GM06990 (cell line): ENCODE measurements around the gene FITM2.
A peak's percentile ranks its signal among the peaks of the same experiment; 100 is the strongest.

Experiments
- DNase-seq: peaks from one replicate; pipeline ENCODE4 v3.0.0-alpha.2; 2011; ENCODE audit not compliant: insufficient read length; ENCODE audit errors: extremely low read depth
- H3K27me3 ChIP-seq: replicated peaks from 2 replicates; pipeline ENCODE4 v1.6.0; 2011; ENCODE audit warnings: low read length; ENCODE audit not compliant: control insufficient read depth, insufficient read depth
- H3K36me3 ChIP-seq: 2 replicates; pipeline ENCODE4 v1.5.1; 2011; ENCODE audit warnings: low read length; ENCODE audit not compliant: control insufficient read depth, insufficient read depth
- H3K4me3 ChIP-seq: replicated peaks from 2 replicates; pipeline ENCODE4 v1.5.1; 2011; ENCODE audit warnings: low read depth, mild to moderate bottlenecking, control low read depth, low read length
- CTCF ChIP-seq: IDR thresholded peaks from 2 replicates; pipeline ENCODE4 v1.5.1; 2011; ENCODE audit warnings: low read length, control low read depth, mild to moderate bottlenecking, inconsistent platforms; ENCODE audit not compliant: insufficient read depth, poor library complexity, severe bottlenecking

Gene FITM2

GRCh38 chr20:44310664-44311639 lies at the start of gene FITM2:
TSS of gene FITM2 (minus strand) at chr20:44311202. CDS start at chr20:44311148, 54 bp downstream.
- peak; percentile 98 for TF ChIP-seq CTCF
- H3K27me3 ChIP-seq = no peaks in the 10 kb centered on the region
- peak within 1 kb of the TSS; percentile 95 for H3K4me3 ChIP-seq
- no peaks in the 10 kb centered on the region for H3K36me3 ChIP-seq
- DNase-seq = peak; percentile 96

GRCh38 chr20:44360221-44360620 lies 49.2 kb upstream of the FITM2 start:
- no peak overlapping the region for H3K4me3 ChIP-seq
- no peaks in the 10 kb centered on the region; the same call in none of the 2 replicates for H3K27me3 ChIP-seq
- DNase-seq = no peak
- no peak for TF ChIP-seq CTCF
- no peaks in the 10 kb centered on the region for H3K36me3 ChIP-seq

- Histone ChIP-seq H3K4me3 (no peak overlapping the region), H3K36me3 (no peaks in the 10 kb centered on the region), H3K27me3 (no peaks in the 10 kb centered on the region; the same call in none of the 2 replicates)
- TF ChIP-seq CTCF = no peak
- no peak for DNase-seq
Measured at GRCh38 chr20:44358776-44359175, 47.8 kb upstream of the FITM2 start.

- H3K27me3 ChIP-seq = no peaks in the 10 kb centered on the region; the same call in none of the 2 replicates
- no peak for TF ChIP-seq CTCF
- no peak overlapping the region for H3K4me3 ChIP-seq
- no peaks in the 10 kb centered on the region for H3K36me3 ChIP-seq
- DNase-seq = no peak
Measured at GRCh38 chr20:44357555-44358125, 46.6 kb upstream of the FITM2 start.

GRCh38 chr20:44357020-44357419 lies 46.0 kb upstream of the FITM2 start:
- DNase-seq = no peak
- Histone ChIP-seq H3K27me3 (no peaks in the 10 kb centered on the region; the same call in none of the 2 replicates), H3K36me3 (no peaks in the 10 kb centered on the region), H3K4me3 (no peak overlapping the region)
- TF ChIP-seq CTCF = no peak
